Endometrial microvascular endothelial cells (primary cell): ENCODE measurements around the gene TFAP2A. TPM values are rescaled to one million over a fixed set of nuclear protein-coding genes. Genes with fewer than 3 reads are reported as not detected.

Experiments used
- in situ Hi-C: cut with HindIII; loops from 2 replicates; pipeline ENCODE4 v1.10.0; 2017; ENCODE audit warnings: low sequenced_read_pairs, low pct_unique_long_range_greater_than_20kb; ENCODE audit errors: inconsistent ontology term
- total RNA-seq: library from RNA; depleted of rRNA; stranded (reverse); fragments of >200 nt; gene quantifications from one replicate; pipeline ENCODE4 v1.2.3, GENCODE V29; 2015; ENCODE audit errors: inconsistent ontology term

Gene TFAP2A
- total RNA-seq, 1 donor from 2014 or later: not detected

- in situ Hi-C loops: no loop called here
These were observed 52.6 kb downstream of the TFAP2A start for GRCh38 chr6:10362300-10362699.

- in situ Hi-C loops: no loop called here
These were observed 53.4 kb downstream of the TFAP2A start for GRCh38 chr6:10361428-10361827.

DNA sequence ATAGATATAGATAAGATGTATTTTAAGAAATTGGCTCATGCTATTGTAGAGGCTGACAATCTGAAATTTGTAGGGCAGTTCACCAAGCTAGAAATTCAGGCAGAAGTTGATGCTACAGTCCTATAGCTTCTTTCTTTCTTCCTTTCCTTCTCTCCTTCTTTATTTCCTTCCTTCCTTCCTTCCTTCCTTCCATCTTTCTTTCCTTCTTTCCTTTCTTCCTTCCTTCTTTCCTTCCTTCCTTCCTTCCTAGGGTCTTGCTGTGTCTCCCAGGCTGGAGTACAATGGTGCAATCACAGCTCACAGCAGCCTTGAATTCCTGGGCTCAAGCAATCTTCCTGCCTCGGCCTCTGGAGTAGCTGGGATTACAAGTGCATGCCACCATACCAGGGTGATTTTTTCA lies 55.3 kb downstream of the TFAP2A start:
- in situ Hi-C loops: no loop called here

GRCh38 chr6:10355115-10355702 lies 59.7 kb downstream of the TFAP2A start:
- in situ Hi-C loops: no loop called here

- in situ Hi-C loops: no loop called here
These were observed 63.1 kb downstream of the TFAP2A start for GRCh38 chr6:10351791-10352190.

DNA sequence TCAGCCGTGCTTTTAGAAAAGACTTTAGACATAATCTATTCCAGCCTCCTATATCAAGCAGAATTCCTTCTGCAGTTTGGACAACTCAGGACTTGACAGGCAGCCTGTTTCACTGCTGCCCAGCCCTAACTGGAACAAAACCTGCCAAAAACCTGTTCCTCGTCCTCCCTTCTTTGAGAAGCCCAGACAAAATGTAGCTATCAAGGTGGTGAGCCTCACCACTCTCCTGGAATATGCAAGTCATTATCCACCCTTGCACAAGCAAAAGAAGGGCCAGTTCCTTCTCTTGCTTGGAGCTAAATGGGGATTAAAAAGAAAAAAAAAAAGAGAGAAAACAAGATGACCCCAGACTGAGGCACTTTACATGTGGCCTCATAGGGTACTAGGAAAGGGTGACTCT lies 64.2 kb downstream of the TFAP2A start:
- in situ Hi-C loops: no loop called here

GRCh38 chr6:10347561-10348327 lies 67.1 kb downstream of the TFAP2A start:
- in situ Hi-C loops: no loop called here

Other genes with a start within 250 kb of the TFAP2A start
- 30.8 TPM for gene GCNT2, start 106.3 kb upstream of the TFAP2A start, total RNA-seq